ENCODE data around the gene HSD11B1.

- TF ChIP-seq CTCF (IDR thresholded peaks at IDR 0.05) (no peak), POLR2A (IDR thresholded peaks at IDR 0.05) (no peak)
Observed at GRCh38 chr1:209770636-209771415, 66.2 kb downstream of the HSD11B1 start.

All from body of pancreas (tissue), 4 donors.